Naive thymus-derived CD8-positive, alpha-beta T cell (primary cell): Measurements from ENCODE around the gene TRPT1. TPM values are rescaled to one million over a fixed set of nuclear protein-coding genes. Genes with fewer than 3 reads are reported as not detected.
A peak's percentile ranks its signal among the peaks of the same experiment; 100 is the strongest.

Source experiments
- ATAC-seq, 2 donors: fragments of 150-1000 bp; cut with Tn5 transposase in 1 of 2; sonication (Bioruptor Pico), chemical (Tn5 transposase) in 1 of 2; 1 replicate in 1 of 2; 2 replicates in 1 of 2; pipeline ENCODE4 v1.10.0; 2021; ENCODE audit warnings: mild to moderate bottlenecking in 2 of 2, moderate library complexity in 2 of 2
- POLR2A ChIA-PET: fragments of 350-600 bp; sonication (Branson Sonifier 250); formaldehyde crosslinking; loops from one replicate; lab custom pipeline; 2021; ENCODE audit warnings: antibody characterized with exemption; lab: Charles Lee
- DNase-seq, 10 donors: peaks; one replicate each; pipeline versions ENCODE4 v3.0.0 to v3.0.0-alpha.2; 2020 to 2022
- H3K27ac Mint-ChIP-seq, 10 donors: one replicate each; pipeline ENCODE4 v1.8.0; 2020 to 2022; ENCODE audit warnings: mild to moderate bottlenecking in 10 of 10, mixed read lengths in 10 of 10, moderate library complexity in 4 of 10, inconsistent platforms in 1 of 10
- H3K27me3 Mint-ChIP-seq, 5 donors: one replicate each; pipeline ENCODE4 v1.8.0; 2021 to 2022; ENCODE audit warnings: mixed read lengths in 5 of 5
- H3K36me3 Mint-ChIP-seq, 3 donors: one replicate each; pipeline ENCODE4 v1.8.0; 2020 to 2022; ENCODE audit warnings: mixed read lengths in 3 of 3, mild to moderate bottlenecking in 2 of 3, inconsistent platforms in 1 of 3
- H3K4me1 Mint-ChIP-seq, 4 donors: one replicate each; pipeline ENCODE4 v1.8.0; 2021 to 2022; ENCODE audit warnings: mixed read lengths in 4 of 4
- H3K4me3 Mint-ChIP-seq, 10 donors: one replicate each; pipeline ENCODE4 v1.8.0; 2020 to 2022; ENCODE audit warnings: mild to moderate bottlenecking in 10 of 10, mixed read lengths in 10 of 10, moderate library complexity in 6 of 10, inconsistent platforms in 1 of 10
- H3K9me3 Mint-ChIP-seq, 9 donors: one replicate each; pipeline ENCODE4 v1.8.0; 2020 to 2022; ENCODE audit warnings: mixed read lengths in 9 of 9, mild to moderate bottlenecking in 3 of 9, inconsistent platforms in 1 of 9, moderate library complexity in 1 of 9
- polyA plus RNA-seq, 3 donors: library from polyadenylated mRNA; unstranded; fragments of 300-500 nt; fragmentation: Illumina TruSeq; gene quantifications; one replicate each; pipeline ENCODE4 v1.2.3, GENCODE V29; 2021
- total RNA-seq, 8 experiments: library from RNA in 2 of 8; stranded (reverse) in 2 of 8; gene quantifications; one replicate each; pipeline ENCODE4 v1.2.3 and lab custom pipeline; 2021 to 2026

TRPT1 gene
- total and polyA plus RNA-seq, 5 experiments from 2014 or later, result 40.2 to 54.2 (median 47.2) TPM

- peaks cover 0 to 2% (median 0%) of the 10 kb centered on the region in 5 donors for H3K27me3 Mint-ChIP-seq
- POLR2A ChIA-PET, result interaction anchor here (0.7 to 1.5 kb wide), 4 partner anchors 16 to 122 kb away, joined by 4 to 6 read pairs (median 4); partner anchors contain the start of genes NUDT22 and TRPT1
- H3K4me3 Mint-ChIP-seq, result peak overlapping the region in 4 of 10 donors; percentile 24 to 63 (median 40)
- peak overlapping the region in 5 of 10 donors; percentile 6 to 66 (median 37) for H3K27ac Mint-ChIP-seq
- ATAC-seq (no peak), DNase-seq (peak in 2 of 10 donors; percentile 7 to 31)
- no peaks in the 10 kb centered on the region for H3K9me3 Mint-ChIP-seq
- H3K4me1 Mint-ChIP-seq, result peaks cover 17 to 53% (median 40%) of the 10 kb centered on the region in 4 donors
- no peaks in the 10 kb centered on the region for H3K36me3 Mint-ChIP-seq
Observed at GRCh38 chr11:64181506-64182411, 44.2 kb downstream of the TRPT1 start.

GRCh38 chr11:64180891-64181290, 45.1 kb downstream of the TRPT1 start:
- ATAC-seq (no peak), DNase-seq (no peak)
- H3K27me3 Mint-ChIP-seq, result peaks cover 0 to 2% (median 0%) of the 10 kb centered on the region in 5 donors
- no peak overlapping the region for H3K27ac Mint-ChIP-seq
- H3K9me3 Mint-ChIP-seq, result no peaks in the 10 kb centered on the region
- H3K36me3 Mint-ChIP-seq, result no peaks in the 10 kb centered on the region
- H3K4me3 Mint-ChIP-seq, result no peak overlapping the region
- H3K4me1 Mint-ChIP-seq, result peaks cover 15 to 52% (median 43%) of the 10 kb centered on the region in 4 donors
- POLR2A ChIA-PET, result interaction anchor here (0.6 to 1.5 kb wide), 3 partner anchors 15 to 123 kb away, joined by 3 to 6 read pairs (median 4); partner anchors contain the start of gene MACROD1

GRCh38 chr11:64178951-64179639, 46.9 kb downstream of the TRPT1 start:
- H3K27ac Mint-ChIP-seq, result no peak overlapping the region
- no peaks in the 10 kb centered on the region for H3K9me3 Mint-ChIP-seq
- peaks cover 13 to 44% (median 36%) of the 10 kb centered on the region in 4 donors for H3K4me1 Mint-ChIP-seq
- DNase-seq (no peak), ATAC-seq (no peak)
- POLR2A ChIA-PET, result no interaction called here
- no peaks in the 10 kb centered on the region for H3K36me3 Mint-ChIP-seq
- no peak overlapping the region for H3K4me3 Mint-ChIP-seq
- no peaks in the 10 kb centered on the region for H3K27me3 Mint-ChIP-seq

GRCh38 chr11:64178203-64178602, 47.8 kb downstream of the TRPT1 start:
- POLR2A ChIA-PET, result no interaction called here
- H3K4me1 Mint-ChIP-seq, result peaks cover 7 to 36% (median 28%) of the 10 kb centered on the region in 4 donors
- peak overlapping the region in 2 of 10 donors; percentile 17 to 69 for H3K27ac Mint-ChIP-seq
- ATAC-seq, result no peak
- no peaks in the 10 kb centered on the region for H3K36me3 Mint-ChIP-seq
- no peaks in the 10 kb centered on the region for H3K27me3 Mint-ChIP-seq
- peak overlapping the region in 1 of 10 donors; percentile 8 for H3K4me3 Mint-ChIP-seq
- H3K9me3 Mint-ChIP-seq, result peaks cover 0 to 2% (median 0%) of the 10 kb centered on the region in 9 donors
- no peak for DNase-seq

- Mint-ChIP-seq H3K4me3 (no peak overlapping the region), H3K36me3 (no peaks in the 10 kb centered on the region), H3K27me3 (no peaks in the 10 kb centered on the region), H3K27ac (peak overlapping the region in 1 of 10 donors; percentile 18), H3K4me1 (peaks cover 3 to 27% (median 18%) of the 10 kb centered on the region in 4 donors), H3K9me3 (peaks cover 0 to 2% (median 0%) of the 10 kb centered on the region in 9 donors)
- DNase-seq (peak in 1 of 10 donors; percentile 10), ATAC-seq (no peak)
- POLR2A ChIA-PET, result interaction anchor here (1.6 kb wide), 1 partner anchor 11 kb away, joined by 6 read pairs; the partner anchor contains the start of gene MACROD1
Observed at GRCh38 chr11:64176751-64177150, 49.2 kb downstream of the TRPT1 start.

Other genes starting within 250 kb of the TRPT1 start
- 10 to 100 TPM; 69.6 to 75.8 TPM for gene OTUB1, start 239.7 kb downstream of the TRPT1 start, total RNA-seq
- 100 to 1,000 TPM; 109 to 121 (median 115) TPM for gene OTUB1, start 239.7 kb downstream of the TRPT1 start, polyA plus RNA-seq
- not detected for gene FLRT1, start 190.3 kb downstream of the TRPT1 start, total RNA-seq
- not detected for gene FLRT1, start 190.3 kb downstream of the TRPT1 start, polyA plus RNA-seq
- 10 to 100 TPM; 10.8 to 14.4 TPM for gene MACROD1, start 60.1 kb downstream of the TRPT1 start, total RNA-seq
- 10 to 100 TPM in 2 of 3 donors, 1 to 10 TPM in 1; 7.3 to 14.4 (median 10.7) TPM for gene MACROD1, start 60.1 kb downstream of the TRPT1 start, polyA plus RNA-seq
- 100 to 1,000 TPM; 110 to 114 TPM for gene STIP1, start 40.0 kb downstream of the TRPT1 start, total RNA-seq
- gene STIP1, start 40.0 kb downstream of the TRPT1 start, polyA plus RNA-seq, result 100 to 1,000 TPM in 1 of 3 donors, 10 to 100 TPM in 2; 59.4 to 132 (median 66.2) TPM
- 100 to 1,000 TPM; 104 to 108 TPM for gene FERMT3, start 19.5 kb downstream of the TRPT1 start, total RNA-seq
- 100 to 1,000 TPM; 125 to 149 (median 129) TPM for gene FERMT3, start 19.5 kb downstream of the TRPT1 start, polyA plus RNA-seq
- 10 to 100 TPM; 77.1 to 83.8 TPM for gene NUDT22, start 88 bp upstream of the TRPT1 start, total RNA-seq
- 10 to 100 TPM; 43.4 to 50.4 (median 48.2) TPM for gene NUDT22, start 88 bp upstream of the TRPT1 start, polyA plus RNA-seq
- 10 to 100 TPM; 54.9 to 56.2 TPM for gene DNAJC4, start 4.4 kb upstream of the TRPT1 start, total RNA-seq
- gene DNAJC4, start 4.4 kb upstream of the TRPT1 start, polyA plus RNA-seq, result 10 to 100 TPM; 21.5 to 33.2 (median 30.9) TPM
- 10 to 100 TPM; 59.7 to 62.1 TPM for gene VEGFB, start 8.4 kb upstream of the TRPT1 start, total RNA-seq
- 10 to 100 TPM; 11.2 to 28.1 (median 16.9) TPM for gene VEGFB, start 8.4 kb upstream of the TRPT1 start, polyA plus RNA-seq
- gene FKBP2, start 14.9 kb upstream of the TRPT1 start, total RNA-seq, result 10 to 100 TPM; 24.1 to 28.9 TPM
- gene FKBP2, start 14.9 kb upstream of the TRPT1 start, polyA plus RNA-seq, result 10 to 100 TPM; 84.9 to 91.8 (median 85.5) TPM
- gene PPP1R14B, start 20.8 kb upstream of the TRPT1 start, total RNA-seq, result 10 to 100 TPM; 39.1 to 45.5 TPM
- 10 to 100 TPM; 22.4 to 50.6 (median 45.4) TPM for gene PPP1R14B, start 20.8 kb upstream of the TRPT1 start, polyA plus RNA-seq
- 1 to 10 TPM; 8.1 to 8.8 TPM for gene PLCB3, start 25.3 kb upstream of the TRPT1 start, total RNA-seq
- under 1 TPM; 0.20 to 0.51 (median 0.35) TPM for gene PLCB3, start 25.3 kb upstream of the TRPT1 start, polyA plus RNA-seq
- gene BAD, start 58.5 kb upstream of the TRPT1 start, total RNA-seq, result 10 to 100 TPM; 13.7 to 18.5 TPM
- 10 to 100 TPM; 39.1 to 44.8 (median 39.9) TPM for gene BAD, start 58.5 kb upstream of the TRPT1 start, polyA plus RNA-seq
- gene GPR137, start 59.7 kb upstream of the TRPT1 start, total RNA-seq, result 10 to 100 TPM; 33.0 to 33.3 TPM
- gene GPR137, start 59.7 kb upstream of the TRPT1 start, polyA plus RNA-seq, result 1 to 10 TPM; 4.8 to 6.9 (median 6.4) TPM
- gene KCNK4, start 65.1 kb upstream of the TRPT1 start, total RNA-seq, result not detected
- not detected for gene KCNK4, start 65.1 kb upstream of the TRPT1 start, polyA plus RNA-seq
- not detected for gene CATSPERZ, start 74.2 kb upstream of the TRPT1 start, total RNA-seq
- not detected for gene CATSPERZ, start 74.2 kb upstream of the TRPT1 start, polyA plus RNA-seq
- 10 to 100 TPM; 19.9 to 24.9 TPM for gene ESRRA, start 79.3 kb upstream of the TRPT1 start, total RNA-seq
- gene ESRRA, start 79.3 kb upstream of the TRPT1 start, polyA plus RNA-seq, result 1 to 10 TPM; 3.5 to 9.1 (median 4.8) TPM
- 100 to 1,000 TPM; 159 to 162 TPM for gene TRMT112, start 91.4 kb upstream of the TRPT1 start, total RNA-seq
- 100 to 1,000 TPM; 509 to 524 (median 515) TPM for gene TRMT112, start 91.4 kb upstream of the TRPT1 start, polyA plus RNA-seq
- gene PRDX5, start 91.9 kb upstream of the TRPT1 start, total RNA-seq, result 10 to 100 TPM; 47.5 to 51.5 TPM
- gene PRDX5, start 91.9 kb upstream of the TRPT1 start, polyA plus RNA-seq, result 100 to 1,000 TPM; 186 to 239 (median 206) TPM
- gene CCDC88B, start 114.0 kb upstream of the TRPT1 start, total RNA-seq, result 100 to 1,000 TPM; 112 to 119 TPM
- 10 to 100 TPM; 10.4 to 37.0 (median 19.2) TPM for gene CCDC88B, start 114.0 kb upstream of the TRPT1 start, polyA plus RNA-seq
- gene RPS6KA4, start 133.0 kb upstream of the TRPT1 start, total RNA-seq, result 10 to 100 TPM; 21.0 to 23.3 TPM
- 1 to 10 TPM; 4.3 to 5.1 (median 5.1) TPM for gene RPS6KA4, start 133.0 kb upstream of the TRPT1 start, polyA plus RNA-seq